Fibroblast of peridontal ligament (primary cell): ENCODE data around the gene CACNB1.
"Not testable (repeated sequence)": the region's sequence is repeated elsewhere in the genome, so short reads cannot be mapped to it uniquely, and the experiment has no call there.

Experiments
- DNase-seq: peaks from one replicate; pipeline ENCODE4 v3.0.0-alpha.2; 2010; ENCODE audit errors: extremely low read depth

The CACNB1 gene

GRCh38 chr17:39174920-39175694 is 22.4 kb downstream of the CACNB1 start:
- peak; percentile 66 for DNase-seq

GRCh38 chr17:39173526-39174274 is 23.8 kb downstream of the CACNB1 start:
- no peak for DNase-seq

- DNase-seq: no peak
Observed at GRCh38 chr17:39173080-39173479, 24.4 kb downstream of the CACNB1 start.

- DNase-seq: no peak
Observed at GRCh38 chr17:39171933-39172332, 25.5 kb downstream of the CACNB1 start.

- DNase-seq: no peak
Observed at GRCh38 chr17:39170558-39170957, 26.9 kb downstream of the CACNB1 start.

GRCh38 chr17:39170109-39170508 is 27.4 kb downstream of the CACNB1 start:
- no peak for DNase-seq

- no peak for DNase-seq
Observed at GRCh38 chr17:39169518-39169917, 28.0 kb downstream of the CACNB1 start.

GRCh38 chr17:39169101-39169500 is 28.4 kb downstream of the CACNB1 start:
- no peak for DNase-seq

- not testable (repeated sequence) for DNase-seq
Observed at GRCh38 chr17:39168503-39168902, 29.0 kb downstream of the CACNB1 start.

- peak; percentile 24 for DNase-seq
Observed at GRCh38 chr17:39167476-39167875, 30.0 kb downstream of the CACNB1 start.

DNA sequence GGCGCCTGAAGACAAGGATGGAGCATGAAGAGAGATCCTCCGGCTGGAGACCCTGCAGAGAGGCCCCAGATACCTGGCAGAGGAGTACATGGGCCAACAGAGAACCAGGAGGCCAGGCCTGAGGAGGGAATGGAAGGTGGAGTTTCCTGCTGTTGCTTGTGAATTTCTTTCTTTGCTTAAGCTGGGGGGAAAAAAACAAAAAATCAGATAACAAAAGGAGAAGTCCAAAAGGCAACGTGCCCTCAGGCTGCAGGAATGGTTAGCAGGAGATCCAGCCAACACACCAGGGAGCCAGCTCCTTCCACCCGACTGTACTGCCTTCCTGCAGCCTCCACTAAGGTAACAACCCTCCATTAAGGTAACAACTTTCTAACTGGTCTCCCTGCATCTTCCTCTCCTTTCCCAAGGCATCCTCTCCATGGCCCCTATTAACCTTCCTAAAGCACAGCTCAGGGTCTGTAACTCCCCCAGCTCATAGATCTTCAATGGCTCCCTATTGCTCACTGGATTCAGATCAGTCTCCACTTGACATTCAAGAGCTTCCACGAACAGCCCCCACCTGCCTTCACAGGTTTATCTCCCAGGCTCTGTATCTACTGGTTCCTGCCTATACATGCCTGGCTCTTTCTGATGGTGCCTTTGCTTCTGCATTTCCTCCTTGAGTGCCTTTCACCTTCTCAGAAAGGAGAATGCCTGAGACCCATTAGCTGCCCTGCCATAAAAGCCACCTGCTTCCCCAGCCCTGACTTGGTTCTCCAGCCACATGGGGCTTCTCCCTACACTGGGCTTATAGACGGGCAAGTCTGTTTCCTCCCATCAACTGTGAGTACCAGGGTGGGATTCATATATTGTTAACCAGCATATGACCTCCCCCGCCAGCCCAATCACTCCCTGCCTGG is 30.8 kb downstream of the CACNB1 start:
- DNase-seq: no peak

DNA sequence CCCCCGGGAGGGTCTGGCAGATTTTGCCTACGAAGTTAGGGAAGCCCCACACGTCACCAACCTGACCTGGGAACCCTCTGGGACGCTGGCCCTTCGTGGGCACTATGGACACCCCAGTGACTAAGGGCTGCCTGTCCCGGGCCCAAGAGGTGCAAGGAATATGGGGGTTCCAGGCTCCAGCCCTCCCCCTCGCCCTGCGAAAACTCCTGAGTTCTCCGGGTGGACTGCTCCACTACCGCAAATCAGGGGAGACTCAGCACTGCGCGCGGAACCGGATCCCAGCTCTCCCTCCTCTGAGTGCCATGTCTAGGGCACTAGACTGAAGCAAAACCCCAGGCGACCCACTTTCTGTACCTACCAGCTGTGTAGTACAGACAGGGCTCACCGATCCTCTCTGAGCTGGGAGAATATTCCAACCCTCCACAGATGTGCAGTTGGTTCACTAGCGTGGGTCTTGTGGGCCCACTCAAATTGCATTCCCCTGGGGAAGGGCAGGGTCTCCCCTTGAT is 31.6 kb downstream of the CACNB1 start, which contains the start of gene ARL5C:
TSS of gene ARL5C (minus strand) at position 321 of the 509 bp plus-strand sequence. CDS start 401 bp downstream, outside the sequence.
- no peak for DNase-seq

DNA sequence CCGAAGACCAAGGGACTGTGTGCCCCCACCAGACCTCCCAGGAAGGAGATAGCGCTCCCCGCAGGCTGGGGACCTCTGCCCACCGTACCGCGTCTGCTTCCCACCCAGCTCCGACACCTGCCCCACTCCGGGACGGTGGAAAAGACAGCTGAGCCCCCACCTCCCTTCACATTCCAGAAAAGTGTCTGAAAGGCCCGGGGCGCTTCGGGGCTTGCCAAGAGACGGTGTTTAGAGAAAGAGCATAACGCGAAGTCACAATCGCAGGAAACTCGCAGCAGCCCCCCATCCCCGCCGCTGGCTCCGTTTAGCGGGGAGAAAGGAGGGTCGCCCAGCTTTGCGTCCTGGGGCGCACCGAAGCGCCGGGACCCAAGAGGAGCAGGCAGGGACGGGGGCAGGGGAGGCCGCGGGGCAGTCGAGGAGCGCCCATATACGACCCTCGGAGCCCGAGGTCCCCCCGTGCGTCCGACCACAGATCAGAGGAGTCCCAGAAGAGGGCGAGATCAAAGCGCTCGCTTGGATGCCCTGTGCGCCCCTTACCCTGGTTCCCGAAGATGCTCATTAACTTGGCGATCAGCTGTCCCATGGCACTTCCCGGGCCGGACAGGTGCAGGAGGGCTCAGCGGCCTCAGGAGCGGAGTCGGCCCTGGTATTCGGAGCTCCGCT is 32.2 kb downstream of the CACNB1 start:
- no peak for DNase-seq

DNA sequence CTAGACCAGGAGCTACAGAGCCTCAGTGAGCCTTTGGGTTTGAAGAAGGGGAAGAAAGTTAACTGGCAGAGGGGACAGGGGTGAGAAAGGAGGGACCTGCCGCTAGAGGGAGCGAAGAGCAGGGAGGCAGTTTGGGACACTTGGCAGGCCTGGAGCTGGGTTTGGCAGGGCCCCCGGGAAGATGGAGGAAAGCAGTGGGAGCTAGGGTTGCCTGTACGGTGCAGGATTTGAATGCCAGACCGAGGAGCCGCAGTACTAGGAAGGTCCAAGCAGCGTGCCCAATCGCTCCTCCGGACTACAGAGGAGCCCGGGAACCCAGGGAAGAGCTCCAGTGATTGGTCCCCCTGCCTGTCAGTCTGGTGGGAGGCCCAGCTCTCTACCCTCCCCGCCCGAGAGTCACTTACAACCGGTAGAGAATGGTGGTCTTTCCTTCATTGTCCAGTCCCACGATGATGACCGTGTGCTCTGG is 32.8 kb downstream of the CACNB1 start:
- DNase-seq: peak; percentile 88

- no peak for DNase-seq
Observed at GRCh38 chr17:39161962-39162361, 35.5 kb downstream of the CACNB1 start.

DNA sequence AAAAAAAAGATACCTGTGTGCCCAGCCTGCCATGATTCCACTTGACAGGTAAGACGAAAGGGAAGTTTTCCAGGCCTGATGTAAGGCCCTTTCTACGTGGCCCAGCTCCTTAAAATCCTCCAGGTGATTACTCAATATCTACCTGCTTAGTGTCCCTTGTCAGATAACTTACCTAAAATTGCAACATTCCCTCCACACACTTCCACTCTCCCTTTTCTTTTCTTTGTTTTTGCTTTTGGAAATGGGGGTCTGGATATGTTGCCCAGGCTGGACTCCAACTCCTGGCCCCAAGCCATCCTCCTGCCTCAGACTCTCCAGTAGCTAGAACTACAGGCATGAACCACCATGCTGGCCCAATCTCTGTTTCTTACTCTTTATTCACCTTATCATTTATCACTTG is 38.8 kb downstream of the CACNB1 start:
- no peak for DNase-seq

GRCh38 chr17:39156491-39156890 is 41.0 kb downstream of the CACNB1 start:
- no peak for DNase-seq

DNA sequence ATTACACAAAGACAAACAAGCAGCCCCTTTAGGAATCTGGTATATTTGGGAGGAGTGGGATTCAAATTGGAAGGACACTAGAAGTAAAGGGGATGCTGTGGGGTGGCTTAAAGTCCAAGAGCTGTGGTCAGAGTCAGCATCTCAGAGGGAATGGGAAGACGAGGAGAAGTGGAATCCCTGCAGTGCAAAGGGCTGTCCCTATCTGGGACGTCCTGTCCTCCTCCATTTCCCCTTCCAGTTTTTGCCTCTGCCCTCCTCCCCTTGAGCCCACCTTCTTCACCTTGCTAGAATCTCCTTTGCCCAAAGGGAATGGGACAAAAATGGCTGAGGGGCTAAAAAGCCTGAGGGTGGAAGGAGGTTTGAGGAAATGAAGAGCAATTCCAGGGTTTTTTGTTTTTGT is 41.8 kb downstream of the CACNB1 start:
- DNase-seq: no peak

DNA sequence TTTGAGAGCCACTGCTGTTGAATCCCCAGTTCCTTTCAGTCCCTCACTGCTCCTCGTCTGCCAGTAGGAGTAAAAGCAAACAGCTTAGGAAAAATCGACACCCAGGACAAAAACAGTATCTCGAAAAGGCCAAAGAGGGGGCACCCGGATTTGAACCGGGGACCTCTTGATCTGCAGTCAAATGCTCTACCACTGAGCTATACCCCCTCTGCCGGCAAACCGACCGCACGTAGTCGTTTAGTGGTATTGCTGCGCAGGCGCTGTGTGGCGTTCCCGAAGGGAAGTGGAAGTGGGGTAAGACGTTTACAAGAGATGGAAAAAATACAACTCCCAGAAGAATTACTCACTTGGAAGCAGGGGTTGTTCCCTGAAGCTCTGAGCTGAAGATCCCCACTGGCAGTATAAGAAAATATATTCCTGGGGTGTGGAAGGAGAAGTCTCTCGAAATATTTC is 43.8 kb downstream of the CACNB1 start:
- peak; percentile 92 for DNase-seq

DNA sequence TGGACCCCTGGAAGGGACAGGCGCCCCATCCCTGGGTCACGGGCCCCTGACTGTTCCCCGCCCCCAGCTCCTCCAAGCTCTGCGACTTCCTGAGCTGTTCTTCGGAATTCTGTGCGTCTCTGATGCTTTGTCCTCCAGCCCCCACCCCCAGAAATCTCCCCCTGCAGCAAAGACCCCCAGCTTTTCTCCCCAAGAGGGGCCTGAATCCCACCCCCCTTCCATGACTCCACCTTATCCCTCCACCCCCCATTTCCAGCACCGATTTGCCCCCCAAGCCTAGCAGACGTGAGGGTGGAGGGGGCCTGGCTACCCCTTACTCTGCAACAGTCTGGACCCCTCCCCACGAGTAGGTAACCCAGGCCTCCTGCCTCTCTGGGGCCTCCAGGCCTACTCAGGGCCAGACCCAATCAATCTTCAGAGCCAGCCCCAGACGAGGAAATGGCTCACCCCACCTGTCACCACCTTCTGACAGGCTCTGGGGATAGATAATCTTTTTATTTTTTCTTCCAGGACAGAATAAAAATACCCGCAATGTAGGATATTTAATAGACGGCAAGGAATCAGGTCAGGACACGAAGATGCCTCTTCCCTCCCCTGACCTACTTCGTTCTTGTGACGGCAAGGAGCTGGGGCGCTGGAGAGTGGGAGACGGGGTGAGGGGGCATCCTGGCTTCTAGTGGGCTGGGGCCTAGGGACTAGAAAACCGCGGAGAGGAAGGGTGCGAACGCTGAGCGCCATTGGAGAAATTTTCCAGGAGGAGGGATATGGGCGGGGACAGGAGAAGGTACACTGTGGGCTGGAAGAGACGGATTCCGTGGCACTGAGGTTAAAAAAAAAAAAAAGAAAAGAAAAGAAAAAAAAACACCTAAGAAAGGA is 45.3 kb downstream of the CACNB1 start:
- no peak for DNase-seq
